Stimulated activated CD8-positive, alpha-beta memory T cell treated with anti-CD3 and anti-CD28 coated beads, Interleukin-12 subunit alpha, Interleukin-12 subunit beta, amount 100 ng/mL, for 1 hour (primary cell): Measurements from ENCODE around the gene CHERP.
"Not testable (repeated sequence)": the region's sequence is repeated elsewhere in the genome, so short reads cannot be mapped to it uniquely, and the experiment has no call there.

Source experiments
- DNase-seq: peaks from one replicate; pipeline ENCODE4 v3.0.0-alpha.2; 2020; ENCODE audit warnings: low read depth

Gene CHERP

GRCh38 chr19:16476401-16476800, 65.8 kb downstream of the CHERP start:
- DNase-seq, result no peak

- DNase-seq, result no peak
Measured at GRCh38 chr19:16473875-16474392, 68.3 kb downstream of the CHERP start.

GRCh38 chr19:16472992-16473391, 69.2 kb downstream of the CHERP start:
- DNase-seq, result no peak

GRCh38 chr19:16472559-16472899, 69.7 kb downstream of the CHERP start:
- DNase-seq, result not testable (repeated sequence)

GRCh38 chr19:16470911-16471811, 71.1 kb downstream of the CHERP start:
- DNase-seq, result no peak

GRCh38 chr19:16470541-16470910, 71.7 kb downstream of the CHERP start:
- DNase-seq, result no peak
